HCT116 (cell line): ENCODE data around the gene SLC66A2.

ENCODE experiments used
- CEBPB ChIP-seq: IDR thresholded peaks from 2 replicates; pipeline ENCODE4 v1.6.1; 2012; ENCODE audit warnings: low read depth
- EZH2phosphoT487 ChIP-seq: fragments of 200-600 bp; IDR thresholded peaks from 2 replicates; pipeline ENCODE4 v1.6.1; 2018; ENCODE audit warnings: antibody characterized with exemption, borderline replicate concordance
- POLR2A ChIP-seq: IDR thresholded peaks from 2 replicates; pipeline ENCODE4 v1.7.0; 2011; ENCODE audit warnings: borderline replicate concordance; ENCODE audit not compliant: insufficient read depth, insufficient read length; ENCODE audit errors: extremely low read depth
- POLR2AphosphoS5 ChIP-seq: IDR thresholded peaks from 2 replicates; pipeline ENCODE4 v1.6.1; 2011; ENCODE audit warnings: mild to moderate bottlenecking, low read depth, low read length, moderate library complexity
- REST ChIP-seq: IDR thresholded peaks from 2 replicates; pipeline ENCODE4 v1.6.1; 2012; ENCODE audit warnings: low read depth
- SP1 ChIP-seq: IDR thresholded peaks from 2 replicates; pipeline ENCODE4 v1.6.1; 2012; ENCODE audit warnings: low read depth
- ZBTB33 ChIP-seq: IDR thresholded peaks from 2 replicates; pipeline ENCODE4 v1.6.1; 2011; ENCODE audit warnings: mild to moderate bottlenecking, low read length, moderate library complexity; ENCODE audit not compliant: insufficient replicate concordance; ENCODE audit errors: extremely low read depth
- TF ChIP-seq, protein P1 (sequence below), 3 experiments: fragments of 200-600 bp in 1 of 3; sonication (generic) in 1 of 3; IDR thresholded peaks in 2 of 3; conservative IDR thresholded peaks in 1 of 3; 2 replicates each; pipeline ENCODE4 v1.5.1; 2012 to 2017; ENCODE audit warnings: low read depth in 2 of 3, low read length in 2 of 3, antibody characterized with exemption in 1 of 3, borderline replicate concordance in 1 of 3, control low read depth in 1 of 3, mild to moderate bottlenecking in 1 of 3, mixed read lengths in 1 of 3, mixed run types in 1 of 3, moderate library complexity in 1 of 3; ENCODE audit not compliant: insufficient read depth in 1 of 3

DNA sequence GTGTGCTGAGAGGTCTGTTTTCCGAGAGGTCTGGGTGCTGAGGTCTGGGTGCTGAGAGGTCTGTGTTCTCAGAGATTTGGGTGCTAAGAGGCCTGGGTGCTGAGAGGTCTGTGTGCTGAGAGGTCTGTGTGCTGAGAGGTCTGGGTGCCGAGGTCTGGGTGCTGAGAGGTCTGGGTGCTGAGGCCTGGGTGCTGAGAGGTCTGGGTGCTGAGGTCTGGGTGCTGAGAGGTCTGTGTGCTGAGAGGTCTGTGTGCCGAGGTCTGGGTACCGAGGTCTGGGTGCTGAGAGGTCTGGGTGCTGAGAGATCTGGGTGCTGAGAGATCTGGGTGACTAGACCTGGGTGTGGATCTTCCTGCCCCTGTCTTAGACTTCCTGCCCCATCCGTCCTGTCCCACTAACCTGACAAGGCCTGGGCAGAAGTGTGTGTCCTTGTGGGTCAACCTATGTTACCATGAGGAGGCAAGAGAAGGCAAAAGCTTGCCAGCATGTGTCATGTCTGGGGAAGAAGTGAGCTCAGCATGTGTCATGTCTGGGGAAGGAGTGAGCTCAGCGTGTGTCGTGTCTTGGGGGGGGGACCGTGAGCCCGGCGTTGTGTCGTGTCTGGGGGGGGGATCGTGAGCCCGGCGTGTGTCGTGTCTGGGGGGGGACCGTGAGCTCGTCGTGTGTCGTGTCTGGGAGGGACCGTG, 84.4 kb downstream of the SLC66A2 start:
- no peak for TF ChIP-seq SP1
- no peak for TF ChIP-seq REST
- TF ChIP-seq, protein P1, sequence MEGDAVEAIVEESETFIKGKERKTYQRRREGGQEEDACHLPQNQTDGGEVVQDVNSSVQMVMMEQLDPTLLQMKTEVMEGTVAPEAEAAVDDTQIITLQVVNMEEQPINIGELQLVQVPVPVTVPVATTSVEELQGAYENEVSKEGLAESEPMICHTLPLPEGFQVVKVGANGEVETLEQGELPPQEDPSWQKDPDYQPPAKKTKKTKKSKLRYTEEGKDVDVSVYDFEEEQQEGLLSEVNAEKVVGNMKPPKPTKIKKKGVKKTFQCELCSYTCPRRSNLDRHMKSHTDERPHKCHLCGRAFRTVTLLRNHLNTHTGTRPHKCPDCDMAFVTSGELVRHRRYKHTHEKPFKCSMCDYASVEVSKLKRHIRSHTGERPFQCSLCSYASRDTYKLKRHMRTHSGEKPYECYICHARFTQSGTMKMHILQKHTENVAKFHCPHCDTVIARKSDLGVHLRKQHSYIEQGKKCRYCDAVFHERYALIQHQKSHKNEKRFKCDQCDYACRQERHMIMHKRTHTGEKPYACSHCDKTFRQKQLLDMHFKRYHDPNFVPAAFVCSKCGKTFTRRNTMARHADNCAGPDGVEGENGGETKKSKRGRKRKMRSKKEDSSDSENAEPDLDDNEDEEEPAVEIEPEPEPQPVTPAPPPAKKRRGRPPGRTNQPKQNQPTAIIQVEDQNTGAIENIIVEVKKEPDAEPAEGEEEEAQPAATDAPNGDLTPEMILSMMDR (IDR thresholded peaks at IDR 0.05 in 2 of 3, conservative IDR thresholded peaks at IDR 0.05 in 1 of 3; ENCODE audit: borderline replicate concordance in 1 of 3, insufficient read depth in 1 of 3, low read depth in 2 of 3, low read length in 2 of 3): no peak
- TF ChIP-seq POLR2A: no peak
- no peak for TF ChIP-seq ZBTB33
- TF ChIP-seq POLR2AphosphoS5: no peak
- TF ChIP-seq CEBPB: no peak
- no peak for TF ChIP-seq EZH2phosphoT487
